Keratinocyte (primary cell): Measurements from ENCODE around the gene NGDN. TPM values are rescaled to one million over a fixed set of nuclear protein-coding genes. Genes with fewer than 3 reads are reported as not detected.

Experiments
- DNase-seq: peaks from one replicate; pipeline ENCODE4 v3.0.0-alpha.2; 2011; ENCODE audit warnings: low read depth, missing footprints, low spot score
- FAIRE-seq: peaks from 2 replicates; lab custom pipeline; 2011; peaks lifted over from hg19 to GRCh38; lab: Jason Lieb, UNC
- H2AFZ ChIP-seq: 2 replicates; pipeline ENCODE4 v1.6.0; 2012; ENCODE audit warnings: low read length, control low read depth, inconsistent platforms; ENCODE audit not compliant: control insufficient read depth
- H3K27ac ChIP-seq: 2 replicates; pipeline ENCODE4 v1.5.1; 2011; ENCODE audit warnings: low read length; ENCODE audit not compliant: control insufficient read depth, insufficient read depth
- H3K27me3 ChIP-seq: 3 replicates; pipeline ENCODE4 v1.6.0; 2011; ENCODE audit warnings: low read length; ENCODE audit not compliant: control insufficient read depth, insufficient read depth; ENCODE audit errors: extremely low read depth
- H3K36me3 ChIP-seq, 2 experiments: 2 replicates in 1 of 2; 3 replicates in 1 of 2; pipeline ENCODE4 v1.5.1; 2011; ENCODE audit warnings: low read length in 2 of 2, mild to moderate bottlenecking in 1 of 2; ENCODE audit not compliant: control insufficient read depth in 2 of 2, insufficient read depth in 2 of 2; ENCODE audit errors: extremely low read depth in 1 of 2
- H3K4me1 ChIP-seq: 3 replicates; pipeline ENCODE4 v1.5.1; 2011; ENCODE audit warnings: low read length; ENCODE audit not compliant: control insufficient read depth, insufficient read depth; ENCODE audit errors: extremely low read depth
- H3K4me2 ChIP-seq: 3 replicates; pipeline ENCODE4 v1.6.0; 2011; ENCODE audit warnings: low read depth, low read length; ENCODE audit not compliant: control insufficient read depth, insufficient read depth; ENCODE audit errors: extremely low read depth
- H3K4me3 ChIP-seq, 3 experiments: fragments of 200-600 bp in 1 of 3; sonication (generic) in 1 of 3; 2 replicates in 2 of 3; 3 replicates in 1 of 3; pipeline ENCODE4 v1.5.1; 2011 to 2016; ENCODE audit warnings: low read length in 3 of 3, mild to moderate bottlenecking in 3 of 3, control low read depth in 2 of 3, inconsistent platforms in 1 of 3, low read depth in 1 of 3, mixed read lengths in 1 of 3, mixed run types in 1 of 3, moderate library complexity in 1 of 3; ENCODE audit not compliant: control insufficient read depth in 2 of 3, insufficient read depth in 2 of 3; ENCODE audit errors: extremely low read depth in 1 of 3
- H3K79me2 ChIP-seq: 2 replicates; pipeline ENCODE4 v1.6.0; 2012; ENCODE audit warnings: low read length; ENCODE audit not compliant: control insufficient read depth, insufficient read depth
- H3K9ac ChIP-seq: 3 replicates; pipeline ENCODE4 v1.6.0; 2011; ENCODE audit warnings: low read length; ENCODE audit not compliant: control insufficient read depth, insufficient read depth; ENCODE audit errors: extremely low read depth
- H3K9me1 ChIP-seq: 3 replicates; pipeline ENCODE4 v1.6.0; 2011; ENCODE audit warnings: low read length; ENCODE audit not compliant: control insufficient read depth, insufficient read depth; ENCODE audit errors: extremely low read depth
- H3K9me3 ChIP-seq: 2 replicates; pipeline ENCODE4 v1.5.1; 2012; ENCODE audit warnings: low read depth, low read length; ENCODE audit not compliant: control insufficient read depth
- H4K20me1 ChIP-seq: 3 replicates; pipeline ENCODE4 v1.6.0; 2011; ENCODE audit warnings: low read length; ENCODE audit not compliant: control insufficient read depth, insufficient read depth; ENCODE audit errors: extremely low read depth
- CTCF ChIP-seq, 3 experiments: IDR thresholded peaks in 1 of 3; conservative IDR thresholded peaks in 1 of 3; optimal IDR thresholded peaks in 1 of 3; 2 replicates in 2 of 3; 3 replicates in 1 of 3; pipeline versions ENCODE3 to v1.5.1; 2011; ENCODE audit warnings: low read length in 3 of 3, mild to moderate bottlenecking in 3 of 3, moderate library complexity in 2 of 3, control low read depth in 1 of 3, inconsistent platforms in 1 of 3; ENCODE audit not compliant: insufficient read depth in 2 of 3; ENCODE audit errors: extremely low read depth in 1 of 3
- EZH2 ChIP-seq: IDR thresholded peaks from one replicate; pipeline ENCODE4 v1.6.1; 2012; ENCODE audit warnings: inconsistent platforms, mild to moderate bottlenecking, low read length, moderate library complexity
- dilution Hi-C: fragments of 300-500 bp; cut with MboI; formaldehyde crosslinking; loops from one replicate; pipeline ENCODE4 v1.7.0; 2020; ENCODE audit warnings: low sequenced_read_pairs; ENCODE audit not compliant: extremely low pct_ligation_motif_present
- polyA plus RNA-seq, 5 experiments: library from polyadenylated mRNA; depleted of rRNA in 3 of 5; stranded (reverse) in 3 of 5; stranded (forward) in 1 of 5; unstranded in 1 of 5; fragments of >200 nt; gene quantifications; 1 replicate in 1 of 5; 2 replicates in 3 of 5; 3 replicates in 1 of 5; pipeline versions ENCODE4 v1.2.1 to v1.2.3, GENCODE V29; 2011 to 2012; ENCODE audit warnings: missing spikeins in 2 of 5, low read depth in 1 of 5, low replicate concordance in 1 of 5

NGDN gene
- polyA plus RNA-seq, 1 donor (not counting 4 experiments of a cell fraction or from before 2014, with no cell fraction given): 58.7 TPM

GRCh38 chr14:23469906-23470403, 452 bp downstream of the NGDN start:
- FAIRE-seq (no peak), DNase-seq (no peak)
- H3K36me3 ChIP-seq: peaks cover 7 to 14% of the 10 kb centered on the region in 2 experiments
- H3K9me1 ChIP-seq: no peaks in the 10 kb centered on the region
- peak overlapping the region; percentile 91 for H2AFZ ChIP-seq
- H3K4me3 ChIP-seq: peak overlapping the region; percentile 85 to 92 (median 86)
- H3K4me1 ChIP-seq: peaks cover 11% of the 10 kb centered on the region
- peak overlapping the region; percentile 84 for H3K27ac ChIP-seq
- H3K9ac ChIP-seq: peak overlapping the region; percentile 90
- H3K9me3 ChIP-seq: no peaks in the 10 kb centered on the region
- H3K27me3 ChIP-seq: no peaks in the 10 kb centered on the region
- H3K4me2 ChIP-seq: peak overlapping the region; percentile 80
- H4K20me1 ChIP-seq: no peaks in the 10 kb centered on the region
- dilution Hi-C loops: no loop called here
- TF ChIP-seq EZH2: no peak
- TF ChIP-seq CTCF (optimal IDR thresholded peaks at IDR 0.05 in 1 of 3, IDR thresholded peaks at IDR 0.05 in 1 of 3, conservative IDR thresholded peaks at IDR 0.05 in 1 of 3; ENCODE audit: extremely low read depth in 1 of 3, insufficient read depth in 2 of 3, low read length in 3 of 3): no peak
- peaks cover 20% of the 10 kb centered on the region for H3K79me2 ChIP-seq

- Histone ChIP-seq H3K27me3 (no peaks in the 10 kb centered on the region), H3K9me1 (no peaks in the 10 kb centered on the region), H3K4me3 (no peak overlapping the region), H3K36me3 (peaks cover 16 to 23% of the 10 kb centered on the region in 2 experiments), H3K4me2 (no peak overlapping the region), H3K9ac (no peak overlapping the region), H3K9me3 (no peaks in the 10 kb centered on the region), H2AFZ (no peak overlapping the region), H3K79me2 (peaks cover 20% of the 10 kb centered on the region), H3K4me1 (peaks cover 11% of the 10 kb centered on the region), H3K27ac (no peak overlapping the region), H4K20me1 (no peaks in the 10 kb centered on the region)
- dilution Hi-C loops: no loop called here
- DNase-seq: no peak
- no peak for FAIRE-seq
- TF ChIP-seq CTCF (optimal IDR thresholded peaks at IDR 0.05 in 1 of 3, IDR thresholded peaks at IDR 0.05 in 1 of 3, conservative IDR thresholded peaks at IDR 0.05 in 1 of 3; ENCODE audit: extremely low read depth in 1 of 3, insufficient read depth in 2 of 3, low read length in 3 of 3) (no peak), EZH2 (no peak)
These were observed 1.4 kb downstream of the NGDN start for GRCh38 chr14:23470947-23471346.
